Measurements from ENCODE around the gene TTC33.

GRCh38 chr5:40717281-40717680 lies 38.5 kb downstream of the TTC33 start:
- TF ChIP-seq POLR2AphosphoS5 (IDR thresholded peaks at IDR 0.05; ENCODE audit: borderline replicate concordance, low read depth, low read length): no peak
- TF ChIP-seq EZH2 (IDR thresholded peaks at IDR 0.05): no peak

Measured in SK-N-MC (cell line).